GM19328 (cell line): ENCODE data around the gene DUX4.
"Not testable (repeated sequence)": the region's sequence is repeated elsewhere in the genome, so short reads cannot be mapped to it uniquely, and the experiment has no call there.

Experiments used
- ATAC-seq: cut with Tn5 transposase; IDR thresholded peaks from one replicate; pipeline ENCODE4 v1.9.1; 2021; ENCODE audit warnings: mild to moderate bottlenecking, moderate library complexity; ENCODE audit not compliant: unreplicated experiment

The DUX4 gene

DNA sequence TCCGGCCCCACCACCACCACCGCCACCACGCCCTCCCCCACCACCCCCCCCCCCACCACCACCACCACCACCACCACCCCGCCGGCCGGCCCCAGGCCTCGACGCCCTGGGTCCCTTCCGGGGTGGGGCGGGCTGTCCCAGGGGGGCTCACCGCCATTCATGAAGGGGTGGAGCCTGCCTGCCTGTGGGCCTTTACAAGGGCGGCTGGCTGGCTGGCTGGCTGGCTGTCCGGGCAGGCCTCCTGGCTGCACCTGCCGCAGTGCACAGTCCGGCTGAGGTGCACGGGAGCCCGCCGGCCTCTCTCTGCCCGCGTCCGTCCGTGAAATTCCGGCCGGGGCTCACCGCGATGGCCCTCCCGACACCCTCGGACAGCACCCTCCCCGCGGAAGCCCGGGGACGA, at the start of gene DUX4:
Gene DUX4 (plus strand): TSS at position 347 of the 400 bp plus-strand sequence. CDS start 0 bp downstream, at position 347.
- not testable (repeated sequence) for ATAC-seq

DNA sequence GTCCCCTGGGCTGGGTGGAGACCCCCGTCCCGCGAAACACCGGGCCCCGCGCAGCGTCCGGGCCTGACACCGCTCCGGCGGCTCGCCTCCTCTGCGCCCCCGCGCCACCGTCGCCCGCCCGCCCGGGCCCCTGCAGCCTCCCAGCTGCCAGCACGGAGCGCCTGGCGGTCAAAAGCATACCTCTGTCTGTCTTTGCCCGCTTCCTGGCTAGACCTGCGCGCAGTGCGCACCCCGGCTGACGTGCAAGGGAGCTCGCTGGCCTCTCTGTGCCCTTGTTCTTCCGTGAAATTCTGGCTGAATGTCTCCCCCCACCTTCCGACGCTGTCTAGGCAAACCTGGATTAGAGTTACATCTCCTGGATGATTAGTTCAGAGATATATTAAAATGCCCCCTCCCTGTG, 1.9 kb downstream of the DUX4 start:
- not testable (repeated sequence) for ATAC-seq

DNA sequence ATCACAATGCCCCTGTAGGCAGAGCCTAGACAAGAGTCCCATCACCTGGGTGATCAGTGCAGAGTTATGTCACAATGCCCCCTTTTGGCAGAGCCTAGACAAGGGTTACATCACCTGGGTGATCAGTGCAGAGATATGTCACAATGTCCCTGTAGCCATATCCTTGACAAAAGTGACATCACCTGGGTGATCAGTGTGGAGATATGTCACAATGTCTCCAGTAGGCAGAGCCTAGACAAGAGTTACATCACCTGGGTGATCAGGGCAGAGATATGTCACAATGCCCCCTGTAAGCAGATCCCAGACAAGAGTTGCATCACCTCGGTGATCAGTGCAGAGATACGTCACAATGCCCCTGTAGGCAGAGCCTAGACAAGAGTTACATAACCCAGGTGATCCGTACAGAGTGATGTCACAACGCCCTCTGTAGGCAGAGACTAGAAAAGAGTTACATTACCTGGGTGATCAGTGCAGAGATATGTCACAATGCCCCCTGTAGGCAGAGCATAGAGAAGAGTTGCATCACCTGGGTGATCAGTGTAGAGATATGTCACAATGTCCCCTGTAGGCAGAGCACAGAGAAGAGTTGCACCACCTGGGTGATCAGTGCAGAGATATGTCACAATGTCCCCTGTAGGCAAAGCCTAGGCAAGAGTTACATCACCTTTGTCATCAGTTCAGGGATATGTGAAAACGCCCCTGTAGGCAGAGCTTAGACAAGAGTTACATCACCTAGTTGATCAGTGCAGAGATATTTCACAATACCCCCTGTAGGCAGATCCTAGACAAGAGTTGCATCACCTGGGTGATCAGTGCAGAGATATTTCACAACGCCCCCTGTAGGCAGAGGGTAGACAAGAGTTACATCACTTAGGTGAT, 4.4 kb downstream of the DUX4 start:
- not testable (repeated sequence) for ATAC-seq

DNA sequence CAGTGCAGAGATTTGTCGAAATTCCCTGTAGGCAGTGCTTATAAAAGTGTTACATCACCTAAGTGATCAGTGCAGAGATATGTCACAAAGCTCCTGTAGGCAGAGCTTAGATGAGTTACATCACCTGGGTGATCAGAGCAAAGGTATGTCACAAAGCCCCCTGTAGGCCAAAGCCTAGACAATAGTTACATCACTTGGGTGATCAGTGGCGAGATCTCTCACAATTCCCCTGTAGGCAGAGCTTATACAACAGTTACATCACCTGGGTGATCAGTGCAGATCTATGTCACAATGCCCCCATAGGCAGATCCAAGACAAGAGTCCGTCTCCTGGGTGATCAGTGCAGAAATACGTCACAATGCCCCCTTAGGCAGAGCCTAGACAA, 5.0 kb downstream of the DUX4 start:
- ATAC-seq, result not testable (repeated sequence)

DNA sequence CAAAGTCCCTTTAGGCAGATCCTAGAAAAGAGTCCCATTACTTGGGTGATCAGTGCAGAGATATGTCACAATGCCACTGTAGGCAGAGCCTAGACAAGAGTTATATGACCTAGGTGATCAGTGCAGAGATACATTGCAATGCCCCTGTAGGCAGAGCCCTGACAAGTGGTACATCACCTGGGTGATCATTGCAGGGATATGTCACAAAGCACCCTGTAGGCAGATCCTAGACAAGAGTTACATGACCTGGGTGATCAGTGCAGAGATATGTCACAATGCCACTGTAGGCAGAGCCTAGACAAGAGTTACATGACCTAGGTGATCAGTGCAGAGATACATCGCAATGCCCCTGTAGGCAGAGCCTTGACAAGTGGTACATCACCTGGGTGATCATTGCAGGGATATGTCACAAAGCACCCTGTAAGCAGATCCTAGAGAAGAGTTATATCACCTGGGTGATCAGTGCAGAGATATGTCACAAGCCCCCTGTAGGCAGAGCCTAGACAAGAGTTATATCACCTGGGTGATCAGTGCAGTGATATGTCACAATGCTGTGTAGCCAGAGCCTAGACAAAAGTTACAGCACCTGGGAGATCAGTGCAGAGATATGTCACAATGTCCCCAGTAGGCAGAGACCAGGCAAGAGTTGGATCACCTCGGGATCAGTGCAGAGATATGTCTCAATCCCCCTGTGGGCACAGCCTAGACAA, 5.6 kb downstream of the DUX4 start:
- ATAC-seq, result peak; percentile 45

DNA sequence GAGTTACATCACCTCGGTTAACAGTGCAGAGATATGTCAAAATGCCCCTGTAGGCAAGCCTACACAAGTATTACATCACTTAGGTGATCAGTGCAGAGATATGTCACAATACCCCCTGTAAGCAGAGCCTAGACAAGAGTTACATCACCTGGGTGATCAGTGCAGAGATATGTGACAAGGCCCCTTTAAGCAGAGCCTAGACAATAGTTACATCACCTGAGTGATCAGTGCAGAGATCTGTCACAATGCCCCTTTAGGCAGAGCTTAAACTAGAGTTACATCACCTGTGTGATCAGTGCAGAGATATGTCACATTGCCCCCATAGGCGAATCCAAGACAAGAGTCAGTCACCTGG, 6.1 kb downstream of the DUX4 start:
- not testable (repeated sequence) for ATAC-seq

DNA sequence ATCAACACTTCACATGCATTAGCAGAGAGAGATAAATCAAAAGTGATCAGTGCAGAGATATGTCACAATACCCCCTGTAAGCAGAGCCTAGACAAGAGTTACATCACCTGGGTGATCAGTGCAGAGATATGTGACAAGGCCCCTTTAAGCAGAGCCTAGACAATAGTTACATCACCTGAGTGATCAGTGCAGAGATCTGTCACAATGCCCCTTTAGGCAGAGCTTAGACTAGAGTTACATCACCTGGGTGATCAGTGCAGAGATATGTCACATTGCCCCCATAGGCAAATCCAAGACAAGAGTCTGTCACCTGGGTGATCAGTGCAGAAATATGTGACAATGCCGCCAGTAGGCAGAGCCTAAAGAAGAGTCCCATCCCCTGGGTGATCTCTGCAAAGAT, 7.4 kb downstream of the DUX4 start:
- not testable (repeated sequence) for ATAC-seq

DNA sequence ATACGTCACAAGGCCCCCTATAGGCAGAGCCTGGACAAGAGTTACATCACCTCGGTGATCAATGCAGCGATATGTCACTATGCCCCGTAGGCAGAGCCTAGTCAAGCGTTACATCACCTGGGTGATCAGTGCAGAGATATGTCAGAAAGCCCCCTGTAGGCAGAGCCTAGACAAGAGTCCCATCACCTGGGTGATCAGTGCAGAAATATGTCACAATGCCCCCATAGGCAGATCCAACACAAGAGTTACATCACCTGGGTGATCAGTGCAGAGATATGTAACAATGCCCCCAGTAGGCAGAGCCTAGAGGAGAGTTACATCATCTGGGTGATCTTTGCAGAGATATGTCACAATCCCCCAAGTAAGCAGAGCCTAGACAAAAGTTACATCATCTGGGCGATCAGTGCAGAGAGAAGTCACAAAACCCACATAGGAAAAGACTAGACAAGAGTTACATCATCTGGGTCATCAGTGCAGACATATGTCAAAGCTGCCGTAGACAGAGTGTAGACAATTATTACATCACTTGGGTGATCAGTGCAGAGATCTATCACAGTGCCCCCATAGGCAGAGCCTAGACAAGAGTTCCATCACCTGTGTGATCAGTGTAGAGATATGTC, 8.0 kb downstream of the DUX4 start:
- not testable (repeated sequence) for ATAC-seq

DNA sequence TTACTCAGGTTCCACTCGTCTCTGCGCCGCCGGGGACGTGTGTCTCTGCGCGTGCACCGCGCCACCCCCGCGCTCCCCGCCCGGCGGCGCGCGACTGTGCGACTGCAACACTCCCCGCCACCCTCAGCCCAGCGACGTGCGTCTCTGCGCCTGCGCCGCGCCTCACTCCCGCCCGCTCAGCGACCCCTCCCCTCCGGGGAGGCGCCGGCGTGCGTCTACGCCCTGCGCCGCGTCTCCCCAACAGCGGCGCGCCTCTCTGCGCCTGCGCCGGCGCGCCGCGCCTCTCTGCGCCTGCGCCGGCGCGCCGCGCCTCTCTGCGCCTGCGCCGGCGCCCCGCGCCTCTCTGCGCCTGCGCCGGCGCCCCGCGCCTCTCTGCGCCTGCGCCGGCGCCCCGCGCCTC, 29.9 kb downstream of the DUX4 start:
- ATAC-seq, result not testable (repeated sequence)
